Purkinje cell (primary cell): ENCODE measurements around the gene ERICH2. TPM values are rescaled to one million over a fixed set of nuclear protein-coding genes. Genes with fewer than 3 reads are reported as not detected.

Experiments used
- polyA plus RNA-seq: library from polyadenylated mRNA; unstranded; fragments of >200 nt; fragmentation: Nextera tagmentation; gene quantifications from 2 replicates; pipeline ENCODE4 v1.2.1, GENCODE V29; 2014

ERICH2 gene, protein sequence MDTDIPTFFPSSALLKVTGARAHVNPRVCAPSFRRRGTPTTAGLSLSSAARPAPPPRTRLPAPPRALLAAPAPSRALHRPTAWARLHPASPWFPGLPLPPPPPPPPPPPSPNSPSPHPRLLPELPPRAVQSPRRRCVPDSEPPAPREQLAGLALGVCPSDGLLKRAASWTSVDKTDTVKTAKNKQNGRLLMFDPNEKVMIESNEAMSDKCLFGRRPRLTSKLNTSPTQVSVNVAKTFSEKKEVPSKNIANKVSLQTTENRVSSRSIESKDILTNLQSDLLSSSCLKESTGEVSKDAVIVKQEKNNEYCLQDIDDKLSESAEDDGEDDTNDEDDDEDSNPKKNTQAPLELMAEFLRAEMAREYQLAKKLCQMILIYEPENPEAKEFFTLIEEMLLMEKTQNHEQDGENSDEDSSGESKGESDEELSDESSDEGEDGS
- 18.1 and 23.4 TPM in 2 replicates for polyA plus RNA-seq

DNA sequence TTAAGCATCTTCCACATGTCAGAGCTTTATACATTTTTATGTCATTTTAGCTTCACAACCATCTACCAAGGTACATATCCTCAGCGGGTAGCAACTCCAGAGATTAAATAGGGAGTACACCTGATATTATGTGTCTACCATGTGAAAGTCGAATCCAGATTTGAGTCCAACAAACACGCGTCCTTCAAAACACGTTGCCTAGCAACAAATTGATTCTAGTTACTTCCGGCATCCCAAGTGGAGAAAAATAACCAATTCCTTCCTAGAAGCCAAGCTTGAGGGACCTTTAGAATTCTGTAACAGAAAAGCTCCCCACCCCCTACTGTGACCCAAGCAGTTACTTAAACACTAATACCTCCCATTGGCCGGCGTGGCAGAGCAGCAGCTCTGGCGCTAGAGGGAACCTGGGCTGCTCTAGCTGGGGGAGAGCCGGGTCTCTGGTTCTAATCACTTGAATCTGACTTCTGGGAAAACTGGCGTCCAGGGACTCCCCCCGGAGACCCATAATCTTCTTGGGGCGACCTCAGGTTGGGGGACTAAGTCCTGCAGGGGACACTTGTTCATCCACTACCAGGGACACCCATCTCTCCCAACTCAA, at the start of gene ERICH2:
ERICH2 (plus strand) TSS at position 371 of the 598 bp plus-strand sequence. CDS start 304 bp downstream, outside the sequence.

DNA sequence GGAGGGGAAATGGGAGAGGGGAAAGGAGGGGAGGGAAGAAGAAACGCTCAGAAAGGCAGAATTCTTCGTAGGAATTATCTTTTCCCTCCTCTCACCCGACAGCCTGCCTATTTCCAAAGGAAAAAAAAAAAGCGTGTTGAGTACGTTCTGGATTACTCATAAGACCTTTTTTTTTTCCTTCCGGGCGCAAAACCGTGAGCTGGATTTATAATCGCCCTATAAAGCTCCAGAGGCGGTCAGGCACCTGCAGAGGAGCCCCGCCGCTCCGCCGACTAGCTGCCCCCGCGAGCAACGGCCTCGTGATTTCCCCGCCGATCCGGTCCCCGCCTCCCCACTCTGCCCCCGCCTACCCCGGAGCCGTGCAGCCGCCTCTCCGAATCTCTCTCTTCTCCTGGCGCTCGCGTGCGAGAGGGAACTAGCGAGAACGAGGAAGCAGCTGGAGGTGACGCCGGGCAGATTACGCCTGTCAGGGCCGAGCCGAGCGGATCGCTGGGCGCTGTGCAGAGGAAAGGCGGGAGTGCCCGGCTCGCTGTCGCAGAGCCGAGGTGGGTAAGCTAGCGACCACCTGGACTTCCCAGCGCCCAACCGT, 46.4 kb downstream of the ERICH2 start, which contains the start of gene GAD1:
GAD1 (plus strand) TSS at position 384 of the 589 bp plus-strand sequence. CDS start 1,705 bp downstream, outside the sequence.

Other genes with a start within 250 kb of the ERICH2 start
- gene SP5, start 55.0 kb upstream of the ERICH2 start, polyA plus RNA-seq: 0.49 TPM in 1 of 2 replicates, not detected in the other
- 377 and 427 TPM in 2 replicates for gene GAD1, start 46.5 kb downstream of the ERICH2 start, polyA plus RNA-seq
- 27.5 and 35.8 TPM in 2 replicates for gene GORASP2, start 158.9 kb downstream of the ERICH2 start, polyA plus RNA-seq